ENCODE data around the gene TPST2.

TPST2 gene

GRCh38 chr22:26486394-26486793 is 103.5 kb downstream of the TPST2 start:
- TF ChIP-seq ZFX (IDR thresholded peaks at IDR 0.05): no peak
- no peak for TF ChIP-seq CTCF (conservative IDR thresholded peaks at IDR 0.05)

GRCh38 chr22:26485806-26486390 is 104.0 kb downstream of the TPST2 start:
- no peak overlapping the region for H3K27ac ChIP-seq

More at GRCh38 chr22:26486394-26486793, 103.5 kb downstream of the TPST2 start:
- no peak overlapping the region for H3K27ac ChIP-seq

GRCh38 chr22:26485013-26485412 is 104.9 kb downstream of the TPST2 start:
- H3K27ac ChIP-seq: no peak overlapping the region
- no peak for TF ChIP-seq ZFX (IDR thresholded peaks at IDR 0.05)
- no peak for TF ChIP-seq CTCF (conservative IDR thresholded peaks at IDR 0.05)

More at GRCh38 chr22:26485806-26486390, 104.0 kb downstream of the TPST2 start:
- TF ChIP-seq ZFX (IDR thresholded peaks at IDR 0.05): no peak

GRCh38 chr22:26484360-26484706 is 105.6 kb downstream of the TPST2 start:
- no peak for TF ChIP-seq CTCF (conservative IDR thresholded peaks at IDR 0.05)
- TF ChIP-seq ZFX (IDR thresholded peaks at IDR 0.05): no peak
- H3K27ac ChIP-seq: peak overlapping the region; percentile 96

- TF ChIP-seq ZFX (IDR thresholded peaks at IDR 0.05) (peak; percentile 70), CTCF (conservative IDR thresholded peaks at IDR 0.05) (no peak)
- H3K27ac ChIP-seq: peak within 1 kb of the TSS; percentile 96
Measured at GRCh38 chr22:26483439-26484359, 106.2 kb downstream of the TPST2 start, which contains the start of the genes HPS4 and SRRD. Gene HPS4, minus strand, starts transcription at chr22:26483783. Its CDS starts 2,021 bp downstream, at chr22:26481762. Gene SRRD, plus strand, starts transcription at chr22:26483877. Its CDS starts 14 bp downstream, at chr22:26483891.

- TF ChIP-seq ZFX (IDR thresholded peaks at IDR 0.05) (no peak), CTCF (conservative IDR thresholded peaks at IDR 0.05) (no peak)
- H3K27ac ChIP-seq: peak overlapping the region; percentile 96
Measured at GRCh38 chr22:26483043-26483438, 106.9 kb downstream of the TPST2 start.

GRCh38 chr22:26482161-26482560 is 107.8 kb downstream of the TPST2 start:
- H3K27ac ChIP-seq: no peak overlapping the region
- TF ChIP-seq ZFX (IDR thresholded peaks at IDR 0.05) (no peak), CTCF (conservative IDR thresholded peaks at IDR 0.05) (no peak)

Measured in C4-2B (cell line).